Sigmoid colon (tissue), 4 donors: Measurements from ENCODE around the gene PPA2.

ENCODE experiments used
- POLR2AphosphoS5 ChIP-seq, 4 donors: sonication (generic); formaldehyde crosslinking; IDR thresholded peaks; one replicate each; pipeline ENCODE4 v1.6.1; 2017; ENCODE audit warnings: antibody characterized with exemption in 4 of 4
- TF ChIP-seq, protein P1 (sequence below), 4 experiments: fragments of 450-650 bp in 3 of 4; fragments of 200-600 bp in 1 of 4; IDR thresholded peaks; one replicate each; pipeline ENCODE4 v1.5.1; 2016 to 2019; ENCODE audit warnings: antibody characterized with exemption in 4 of 4, mild to moderate bottlenecking in 3 of 4, moderate library complexity in 2 of 4

DNA sequence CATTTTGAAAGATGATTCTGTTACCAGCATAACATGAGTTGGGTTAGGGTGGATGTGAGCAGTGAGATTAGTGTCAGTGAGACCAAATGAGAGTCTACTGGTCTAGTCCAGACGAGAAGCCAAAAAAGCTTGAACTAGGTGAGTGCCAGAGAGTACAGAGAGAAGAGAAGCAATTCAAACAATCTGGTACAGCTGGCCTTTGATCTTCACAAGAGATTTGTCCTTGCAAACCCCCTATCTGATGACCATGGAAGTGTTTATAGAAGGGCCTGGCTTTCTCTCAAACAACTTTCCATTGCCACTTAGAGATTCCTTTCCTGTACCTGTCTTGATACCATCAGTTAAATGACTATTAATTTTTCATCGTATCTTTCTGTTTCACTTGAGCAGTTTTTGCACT is 128.5 kb downstream of the PPA2 start:
- TF ChIP-seq, protein P1, sequence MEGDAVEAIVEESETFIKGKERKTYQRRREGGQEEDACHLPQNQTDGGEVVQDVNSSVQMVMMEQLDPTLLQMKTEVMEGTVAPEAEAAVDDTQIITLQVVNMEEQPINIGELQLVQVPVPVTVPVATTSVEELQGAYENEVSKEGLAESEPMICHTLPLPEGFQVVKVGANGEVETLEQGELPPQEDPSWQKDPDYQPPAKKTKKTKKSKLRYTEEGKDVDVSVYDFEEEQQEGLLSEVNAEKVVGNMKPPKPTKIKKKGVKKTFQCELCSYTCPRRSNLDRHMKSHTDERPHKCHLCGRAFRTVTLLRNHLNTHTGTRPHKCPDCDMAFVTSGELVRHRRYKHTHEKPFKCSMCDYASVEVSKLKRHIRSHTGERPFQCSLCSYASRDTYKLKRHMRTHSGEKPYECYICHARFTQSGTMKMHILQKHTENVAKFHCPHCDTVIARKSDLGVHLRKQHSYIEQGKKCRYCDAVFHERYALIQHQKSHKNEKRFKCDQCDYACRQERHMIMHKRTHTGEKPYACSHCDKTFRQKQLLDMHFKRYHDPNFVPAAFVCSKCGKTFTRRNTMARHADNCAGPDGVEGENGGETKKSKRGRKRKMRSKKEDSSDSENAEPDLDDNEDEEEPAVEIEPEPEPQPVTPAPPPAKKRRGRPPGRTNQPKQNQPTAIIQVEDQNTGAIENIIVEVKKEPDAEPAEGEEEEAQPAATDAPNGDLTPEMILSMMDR (IDR thresholded peaks at IDR 0.05): no peak
- TF ChIP-seq POLR2AphosphoS5 (IDR thresholded peaks at IDR 0.05): no peak
